ENCODE data around the gene COL15A1. TPM values are rescaled to one million over a fixed set of nuclear protein-coding genes. Genes with fewer than 3 reads are reported as not detected.

The COL15A1 gene
- total RNA-seq, 4 donors from 2014 or later: 4.0 to 7.8 (median 6.8) TPM

DNA sequence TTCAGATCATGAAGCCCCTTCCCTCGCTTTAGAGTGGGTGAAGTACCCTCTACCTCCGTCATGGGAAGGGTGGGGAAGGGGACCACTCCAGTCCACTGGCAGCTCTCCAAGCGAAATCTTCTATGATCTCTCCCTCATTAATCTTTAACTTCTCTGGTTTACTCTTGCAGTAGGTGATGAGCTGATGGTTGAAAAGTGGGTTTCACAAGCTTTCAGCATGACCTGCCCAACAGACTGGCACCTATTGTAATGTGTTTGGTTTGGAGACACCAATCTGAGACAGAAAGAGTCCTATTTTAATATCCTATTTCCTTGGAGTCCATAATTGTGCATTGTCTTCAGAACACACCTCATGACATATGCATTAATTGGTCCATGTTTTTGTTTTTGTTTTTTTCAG is 90.4 kb downstream of the COL15A1 start:
- no peak for TF ChIP-seq POLR2A (IDR thresholded peaks at IDR 0.05)
- TF ChIP-seq, protein P1, sequence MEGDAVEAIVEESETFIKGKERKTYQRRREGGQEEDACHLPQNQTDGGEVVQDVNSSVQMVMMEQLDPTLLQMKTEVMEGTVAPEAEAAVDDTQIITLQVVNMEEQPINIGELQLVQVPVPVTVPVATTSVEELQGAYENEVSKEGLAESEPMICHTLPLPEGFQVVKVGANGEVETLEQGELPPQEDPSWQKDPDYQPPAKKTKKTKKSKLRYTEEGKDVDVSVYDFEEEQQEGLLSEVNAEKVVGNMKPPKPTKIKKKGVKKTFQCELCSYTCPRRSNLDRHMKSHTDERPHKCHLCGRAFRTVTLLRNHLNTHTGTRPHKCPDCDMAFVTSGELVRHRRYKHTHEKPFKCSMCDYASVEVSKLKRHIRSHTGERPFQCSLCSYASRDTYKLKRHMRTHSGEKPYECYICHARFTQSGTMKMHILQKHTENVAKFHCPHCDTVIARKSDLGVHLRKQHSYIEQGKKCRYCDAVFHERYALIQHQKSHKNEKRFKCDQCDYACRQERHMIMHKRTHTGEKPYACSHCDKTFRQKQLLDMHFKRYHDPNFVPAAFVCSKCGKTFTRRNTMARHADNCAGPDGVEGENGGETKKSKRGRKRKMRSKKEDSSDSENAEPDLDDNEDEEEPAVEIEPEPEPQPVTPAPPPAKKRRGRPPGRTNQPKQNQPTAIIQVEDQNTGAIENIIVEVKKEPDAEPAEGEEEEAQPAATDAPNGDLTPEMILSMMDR (IDR thresholded peaks at IDR 0.05 in 4 of 5, conservative IDR thresholded peaks at IDR 0.05 in 1 of 5): no peak
- ATAC-seq (no peak), DNase-seq (no peak)
- intact Hi-C loops (cut with DNase I; ENCODE audit: low total_unique reads): no loop called here
- Histone ChIP-seq H3K27me3 (no peaks in the 10 kb centered on the region), H3K36me3 (no peaks in the 10 kb centered on the region), H3K4me3 (no peak overlapping the region), H3K4me1 (no peaks in the 10 kb centered on the region), H3K9me3 (no peaks in the 10 kb centered on the region), H3K27ac (no peak overlapping the region)
- in situ Hi-C loops (cut with MboI; ENCODE audit: low sequenced_read_pairs in 4 of 4): no loop called here

DNA sequence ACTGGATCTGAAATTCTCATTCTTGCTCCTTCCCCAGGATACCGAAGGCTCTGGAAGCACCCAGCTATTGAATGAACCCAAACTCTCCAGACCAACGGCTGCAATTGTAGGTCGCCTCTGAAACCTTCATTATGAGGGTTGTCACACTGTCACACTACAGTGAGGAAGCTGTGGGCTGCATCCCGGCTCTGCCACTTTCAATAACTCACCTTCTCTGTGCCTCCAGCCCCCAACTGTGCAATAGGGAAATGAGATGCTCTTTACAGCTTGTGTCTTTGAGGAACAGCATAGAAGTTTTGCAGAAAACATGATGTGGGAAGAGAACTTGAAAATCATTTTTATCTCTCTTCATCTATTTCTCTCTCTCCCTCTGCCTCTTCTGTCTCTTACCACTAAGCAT is 91.6 kb downstream of the COL15A1 start:
- DNase-seq (no peak), ATAC-seq (no peak)
- H3K27me3 ChIP-seq: no peaks in the 10 kb centered on the region
- no peak overlapping the region for H3K27ac ChIP-seq
- no peaks in the 10 kb centered on the region for H3K4me1 ChIP-seq
- H3K4me3 ChIP-seq: no peak overlapping the region
- in situ Hi-C loops (cut with MboI; ENCODE audit: low sequenced_read_pairs in 4 of 4) (no loop called here), intact Hi-C loops (cut with DNase I; ENCODE audit: low total_unique reads) (no loop called here)
- no peaks in the 10 kb centered on the region for H3K36me3 ChIP-seq
- H3K9me3 ChIP-seq: no peaks in the 10 kb centered on the region
- TF ChIP-seq POLR2A (IDR thresholded peaks at IDR 0.05): no peak

DNA sequence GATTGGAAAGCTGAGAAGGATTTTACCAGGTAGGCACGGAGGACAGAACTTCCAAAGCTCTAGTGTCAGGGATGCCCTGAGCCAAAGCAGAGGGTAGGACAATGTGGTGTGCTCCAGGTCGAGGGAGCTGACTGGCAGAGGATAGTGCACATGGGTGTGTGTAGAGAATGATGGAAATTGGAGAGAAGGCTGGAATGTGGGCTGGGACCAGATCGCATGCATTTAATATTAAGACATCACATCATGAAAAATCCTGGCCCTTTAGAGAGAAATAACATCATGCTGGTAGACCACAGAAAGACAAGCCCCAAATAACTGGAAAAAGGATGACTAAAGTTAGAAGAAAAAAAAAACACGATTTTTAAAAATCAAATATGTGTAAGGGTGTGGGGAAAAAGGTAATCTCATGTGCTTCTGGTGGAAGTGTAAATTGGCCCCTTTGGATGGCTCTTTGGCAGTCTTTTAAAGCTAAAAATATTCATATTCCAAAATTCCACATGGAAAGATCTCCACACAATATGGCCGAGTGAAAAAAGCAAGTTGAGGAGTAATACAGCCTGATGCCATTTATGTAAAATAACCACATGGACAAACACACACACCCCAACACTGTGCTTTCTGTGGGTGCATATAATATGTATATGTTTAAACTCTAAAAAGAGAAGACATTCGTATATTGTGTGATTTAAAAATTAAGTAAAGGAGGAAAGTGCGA is 94.2 kb downstream of the COL15A1 start:
- Histone ChIP-seq H3K36me3 (no peaks in the 10 kb centered on the region), H3K4me1 (no peaks in the 10 kb centered on the region), H3K9me3 (no peaks in the 10 kb centered on the region), H3K27me3 (no peaks in the 10 kb centered on the region), H3K27ac (no peak overlapping the region), H3K4me3 (no peak overlapping the region)
- TF ChIP-seq POLR2A (IDR thresholded peaks at IDR 0.05): no peak
- TF ChIP-seq, protein P1 (IDR thresholded peaks at IDR 0.05 in 4 of 5, conservative IDR thresholded peaks at IDR 0.05 in 1 of 5): no peak
- no peak for DNase-seq
- no peak for ATAC-seq
- intact Hi-C loops (cut with DNase I; ENCODE audit: low total_unique reads): no loop called here
- in situ Hi-C loops (cut with MboI; ENCODE audit: low sequenced_read_pairs in 4 of 4): no loop called here

DNA sequence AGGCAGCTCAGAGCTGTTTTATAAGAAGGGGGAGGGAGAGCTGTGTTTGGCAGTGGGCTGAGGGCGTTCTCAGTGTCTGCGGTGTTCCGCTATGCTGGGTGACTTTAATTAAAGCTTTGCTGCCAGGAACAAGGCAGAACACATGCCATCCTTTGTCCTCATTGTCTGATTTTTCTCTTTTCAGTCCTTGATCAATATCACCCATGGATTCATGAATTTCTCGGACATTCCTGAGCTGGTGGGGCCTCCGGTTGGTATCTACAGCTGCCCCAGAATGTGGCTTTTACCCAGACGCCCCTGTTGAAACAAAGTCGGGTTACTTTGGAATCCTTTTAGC is 94.7 kb downstream of the COL15A1 start:
- Histone ChIP-seq H3K36me3 (no peaks in the 10 kb centered on the region), H3K4me3 (no peak overlapping the region), H3K27me3 (no peaks in the 10 kb centered on the region), H3K4me1 (no peaks in the 10 kb centered on the region), H3K9me3 (no peaks in the 10 kb centered on the region), H3K27ac (no peak overlapping the region)
- ATAC-seq (no peak), DNase-seq (no peak)
- in situ Hi-C loops (cut with MboI; ENCODE audit: low sequenced_read_pairs in 4 of 4): no loop called here
- TF ChIP-seq POLR2A (IDR thresholded peaks at IDR 0.05): no peak
- TF ChIP-seq, protein P1 (IDR thresholded peaks at IDR 0.05 in 4 of 5, conservative IDR thresholded peaks at IDR 0.05 in 1 of 5): no peak
- intact Hi-C loops (cut with DNase I; ENCODE audit: low total_unique reads): no loop called here

DNA sequence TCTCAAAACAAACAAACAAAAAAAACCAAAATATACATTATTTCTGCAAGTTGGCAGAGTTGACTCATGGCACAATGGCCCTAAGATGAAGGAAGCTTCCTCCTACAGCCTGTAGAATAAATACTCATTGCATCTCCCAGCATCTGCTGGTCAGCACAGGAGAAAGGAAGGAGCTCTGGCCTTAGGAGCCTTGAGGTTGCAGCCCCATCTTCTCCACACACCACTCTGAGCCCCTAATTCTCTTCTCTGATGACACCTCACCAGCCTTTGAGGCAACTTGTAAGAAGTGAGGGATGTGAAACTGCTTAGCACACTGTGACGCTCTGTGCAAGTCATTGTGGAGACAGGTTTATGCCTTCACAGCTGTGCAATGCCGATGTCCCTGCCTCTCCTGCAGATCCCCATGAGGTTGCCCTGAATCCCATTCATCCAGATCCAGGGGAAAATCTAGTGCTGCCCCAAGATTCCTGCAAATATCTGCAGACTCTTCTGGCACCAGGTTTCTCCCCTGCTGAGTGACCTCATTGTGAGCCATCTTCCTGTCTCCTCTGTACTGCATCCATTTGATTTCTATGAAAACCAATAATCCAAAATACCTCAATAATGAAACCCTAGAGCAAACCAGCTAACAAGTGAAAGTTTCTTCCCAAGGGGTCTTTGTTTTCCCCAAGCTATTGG is 95.9 kb downstream of the COL15A1 start:
- Histone ChIP-seq H3K4me3 (no peak overlapping the region), H3K36me3 (no peaks in the 10 kb centered on the region), H3K27ac (no peak overlapping the region), H3K4me1 (no peaks in the 10 kb centered on the region), H3K9me3 (no peaks in the 10 kb centered on the region), H3K27me3 (no peaks in the 10 kb centered on the region)
- DNase-seq (no peak), ATAC-seq (no peak)
- in situ Hi-C loops (cut with MboI; ENCODE audit: low sequenced_read_pairs in 4 of 4) (no loop called here), intact Hi-C loops (cut with DNase I; ENCODE audit: low total_unique reads) (no loop called here)
- TF ChIP-seq, protein P1 (IDR thresholded peaks at IDR 0.05 in 4 of 5, conservative IDR thresholded peaks at IDR 0.05 in 1 of 5): no peak
- TF ChIP-seq POLR2A (IDR thresholded peaks at IDR 0.05): no peak

Data from gastrocnemius medialis (tissue), 4 donors.